Tibial nerve (tissue), 3 donors: ENCODE measurements around the gene ATP11A.

ENCODE experiments used
- POLR2A ChIP-seq, 2 donors: fragments of 450-650 bp; IDR thresholded peaks; one replicate each; pipeline ENCODE4 v1.6.1; 2017; ENCODE audit warnings: antibody characterized with exemption in 2 of 2, mild to moderate bottlenecking in 2 of 2, moderate library complexity in 2 of 2
- TF ChIP-seq, protein P1 (sequence below), 5 experiments: fragments of 200-600 bp in 3 of 5; fragments of 450-650 bp in 2 of 5; sonication (generic) in 3 of 5; IDR thresholded peaks; one replicate each; pipeline ENCODE4 v1.5.1; 2016 to 2019; ENCODE audit warnings: antibody characterized with exemption in 5 of 5, mild to moderate bottlenecking in 3 of 5, moderate library complexity in 2 of 5

DNA sequence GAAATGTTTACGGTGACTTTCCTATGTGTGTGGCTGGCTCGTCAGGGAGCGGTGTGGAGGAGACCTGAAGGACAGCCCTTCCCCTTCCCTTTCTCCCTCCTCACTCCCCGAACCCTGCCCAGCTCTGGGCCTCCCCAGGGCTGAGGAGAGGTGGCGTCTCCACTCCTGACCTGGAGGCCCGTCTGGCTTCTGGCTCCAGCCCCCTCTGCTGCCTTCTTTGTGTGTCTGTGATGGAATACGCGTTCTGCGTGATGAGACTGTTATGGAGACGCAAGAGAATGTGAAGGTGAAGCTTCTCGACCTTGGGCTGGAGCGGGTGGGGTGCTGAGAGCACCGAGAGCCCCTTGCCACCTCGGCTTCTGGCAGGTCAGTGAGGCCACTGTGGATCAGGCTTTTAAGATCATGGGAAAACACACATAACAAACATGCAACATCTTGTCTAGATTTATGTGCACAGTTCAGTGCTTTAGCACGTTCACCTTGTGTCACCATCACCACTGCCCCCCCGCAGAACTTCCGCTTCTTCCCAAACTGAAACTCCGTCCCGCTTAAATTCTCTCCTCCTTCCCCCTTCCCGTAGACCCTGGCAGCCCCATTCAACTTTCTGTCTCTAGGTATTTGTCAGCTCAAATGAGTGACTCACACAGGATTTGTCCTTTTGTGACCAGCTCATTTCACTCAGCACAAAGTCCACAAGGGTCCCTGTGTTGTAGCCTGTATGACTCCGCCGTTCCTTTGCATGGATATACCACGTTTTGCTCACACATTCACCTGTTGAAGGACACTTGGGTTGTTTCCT lies 24.7 kb downstream of the ATP11A start:
- TF ChIP-seq POLR2A (IDR thresholded peaks at IDR 0.05): no peak
- TF ChIP-seq, protein P1, sequence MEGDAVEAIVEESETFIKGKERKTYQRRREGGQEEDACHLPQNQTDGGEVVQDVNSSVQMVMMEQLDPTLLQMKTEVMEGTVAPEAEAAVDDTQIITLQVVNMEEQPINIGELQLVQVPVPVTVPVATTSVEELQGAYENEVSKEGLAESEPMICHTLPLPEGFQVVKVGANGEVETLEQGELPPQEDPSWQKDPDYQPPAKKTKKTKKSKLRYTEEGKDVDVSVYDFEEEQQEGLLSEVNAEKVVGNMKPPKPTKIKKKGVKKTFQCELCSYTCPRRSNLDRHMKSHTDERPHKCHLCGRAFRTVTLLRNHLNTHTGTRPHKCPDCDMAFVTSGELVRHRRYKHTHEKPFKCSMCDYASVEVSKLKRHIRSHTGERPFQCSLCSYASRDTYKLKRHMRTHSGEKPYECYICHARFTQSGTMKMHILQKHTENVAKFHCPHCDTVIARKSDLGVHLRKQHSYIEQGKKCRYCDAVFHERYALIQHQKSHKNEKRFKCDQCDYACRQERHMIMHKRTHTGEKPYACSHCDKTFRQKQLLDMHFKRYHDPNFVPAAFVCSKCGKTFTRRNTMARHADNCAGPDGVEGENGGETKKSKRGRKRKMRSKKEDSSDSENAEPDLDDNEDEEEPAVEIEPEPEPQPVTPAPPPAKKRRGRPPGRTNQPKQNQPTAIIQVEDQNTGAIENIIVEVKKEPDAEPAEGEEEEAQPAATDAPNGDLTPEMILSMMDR (IDR thresholded peaks at IDR 0.05): no peak
